Ureter (tissue), 1 donor: Measurements from ENCODE around the gene TMEM129. TPM values are rescaled to one million over a fixed set of nuclear protein-coding genes. Genes with fewer than 3 reads are reported as not detected.
A peak's percentile ranks its signal among the peaks of the same experiment; 100 is the strongest.
"Not testable (repeated sequence)": the region's sequence is repeated elsewhere in the genome, so short reads cannot be mapped to it uniquely, and the experiment has no call there.

Experiments used
- DNase-seq: peaks from one replicate; pipeline ENCODE4 v3.0.0-alpha.2; 2020; ENCODE audit warnings: low spot score
- total RNA-seq: library from RNA; stranded (reverse); gene quantifications from one replicate; pipeline ENCODE4 v1.2.4, GENCODE V29; 2023
- donor health status: DM: yes; HTN: yes; CAD: no.

Gene TMEM129
- total RNA-seq, 1 donor from 2014 or later: 38.4 TPM

DNA sequence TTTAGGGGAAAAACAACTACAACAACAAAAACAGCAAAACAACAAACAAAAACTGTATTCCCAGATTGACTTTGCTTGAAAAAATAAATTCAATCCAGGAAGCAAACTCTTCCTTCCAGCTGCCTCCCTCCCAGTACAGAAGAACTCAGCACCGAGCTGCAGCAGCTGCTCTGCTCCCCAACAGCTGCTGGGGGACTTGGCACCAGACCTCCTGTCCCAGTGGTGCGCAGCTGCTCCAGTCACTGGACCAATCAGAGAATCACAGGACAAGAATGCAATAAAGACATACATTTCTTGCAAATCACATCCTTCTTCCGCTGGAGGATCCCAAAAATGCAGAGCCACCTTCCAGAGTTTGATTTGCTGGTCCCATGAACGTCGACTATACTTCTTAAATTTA, 25.2 kb downstream of the TMEM129 start:
- DNase-seq: no peak

DNA sequence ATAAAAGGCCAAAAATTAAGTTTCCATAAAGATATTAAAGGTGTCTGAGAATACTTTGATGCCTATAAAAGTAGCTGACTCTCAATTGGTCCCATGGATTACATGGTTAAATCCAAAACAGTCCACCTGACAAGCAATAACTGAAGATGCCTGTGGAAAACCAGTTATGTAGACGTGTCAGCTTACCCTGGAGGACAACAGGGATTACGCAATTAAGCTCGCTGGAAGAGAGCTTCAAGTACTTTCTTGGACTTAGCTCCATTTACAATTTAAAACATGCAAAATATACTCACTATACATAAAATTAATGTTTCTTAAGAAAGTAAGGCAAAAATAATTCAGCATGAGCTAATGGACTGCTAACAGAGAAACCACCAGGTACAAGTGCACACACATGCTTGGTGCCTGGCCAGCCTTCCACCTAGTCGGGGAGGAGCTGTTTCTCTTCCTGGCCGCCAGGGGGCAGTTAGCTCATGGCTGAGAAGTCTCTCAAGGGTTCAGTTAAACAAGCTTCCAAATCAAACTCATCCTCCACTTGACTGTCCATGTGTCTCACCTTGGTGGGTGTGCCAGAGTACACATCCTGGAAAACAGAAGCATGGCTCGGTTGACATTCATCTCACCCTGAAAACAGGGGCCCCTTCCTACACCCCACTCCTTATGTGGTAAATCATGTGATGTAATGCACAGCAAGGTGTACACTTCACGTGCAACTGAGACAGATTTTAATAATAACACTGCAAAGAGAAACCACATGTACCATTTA, 27.8 kb downstream of the TMEM129 start:
- peak; percentile 67 for DNase-seq

GRCh38 chr4:1691737-1692373, 29.3 kb downstream of the TMEM129 start:
- DNase-seq: no peak

GRCh38 chr4:1690698-1691097, 30.4 kb downstream of the TMEM129 start:
- DNase-seq: no peak

DNA sequence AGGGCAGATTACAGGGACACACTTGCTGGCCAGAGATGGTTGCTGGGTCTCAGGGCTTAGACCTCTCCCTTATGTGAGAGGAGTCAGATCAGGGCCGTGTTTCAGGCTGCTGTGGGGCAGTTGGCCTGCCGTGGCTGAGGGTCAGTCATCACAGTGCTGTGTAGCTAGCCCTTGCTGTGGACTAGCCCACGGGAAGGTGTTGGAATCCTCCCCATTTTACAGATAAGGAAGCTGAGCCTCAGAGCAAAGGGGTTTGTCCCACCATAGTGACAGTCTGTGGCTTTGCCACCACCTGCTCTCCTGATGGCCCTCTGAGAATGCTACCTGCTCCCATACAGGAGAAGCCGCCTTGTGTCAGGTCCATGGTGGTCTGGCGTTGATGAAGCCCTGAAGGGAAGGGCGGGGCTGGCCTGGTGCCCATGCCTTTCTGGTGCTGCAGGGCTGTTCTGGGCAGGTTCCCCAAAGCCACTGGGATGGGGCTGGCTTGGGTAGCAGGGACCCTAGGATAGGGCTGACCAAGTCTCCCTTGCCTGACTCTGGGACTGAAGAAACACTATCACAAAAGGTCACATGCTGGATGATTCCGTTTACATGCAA, 34.6 kb downstream of the TMEM129 start:
- no peak for DNase-seq

DNA sequence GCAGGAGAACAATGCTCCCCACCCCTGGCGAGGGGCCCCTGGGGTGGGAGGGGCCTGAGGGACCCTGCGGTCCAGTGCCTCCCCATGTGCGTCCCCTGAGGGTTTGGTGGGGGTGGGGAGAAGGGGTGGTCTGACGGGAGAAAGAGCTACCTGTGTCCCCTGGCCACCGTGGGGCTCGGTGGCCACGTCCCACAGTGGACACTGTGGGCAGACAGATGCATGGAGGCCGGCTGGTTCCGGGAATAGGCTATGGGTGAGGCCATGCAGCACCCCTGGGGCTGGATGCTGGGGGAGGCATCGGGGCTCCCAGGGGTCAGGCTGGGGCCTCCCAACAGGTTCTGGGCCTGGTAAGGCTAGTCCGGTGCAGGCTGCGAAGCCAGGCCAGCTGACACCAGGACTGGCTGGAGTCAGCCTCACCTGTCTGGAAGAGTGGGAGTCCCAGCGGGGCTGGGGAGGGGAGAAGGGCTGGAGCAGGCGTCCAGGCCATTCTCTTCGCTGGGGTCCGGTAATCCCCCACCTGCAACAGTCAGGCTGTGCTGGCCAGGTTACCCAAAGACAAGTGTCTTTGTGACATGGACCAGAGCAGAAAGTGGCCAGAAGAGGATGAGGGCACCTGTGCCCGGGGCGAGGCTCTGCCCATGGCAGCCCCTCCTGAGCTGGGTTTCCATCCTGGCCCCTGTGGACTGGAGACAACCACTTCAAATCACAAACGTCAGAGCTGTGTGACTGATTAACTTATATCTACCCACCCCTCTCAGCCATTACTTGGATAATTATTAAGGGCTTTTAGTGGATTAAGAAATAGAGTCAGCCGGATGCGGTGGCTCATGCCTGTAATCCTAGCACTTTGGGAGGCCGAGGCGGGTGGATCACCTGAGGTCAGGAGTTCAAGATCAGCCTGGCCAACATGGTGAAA, 35.6 kb downstream of the TMEM129 start:
- DNase-seq: no peak

- DNase-seq: peak; percentile 91
Measured at GRCh38 chr4:1684506-1685234, 36.5 kb downstream of the TMEM129 start.

DNA sequence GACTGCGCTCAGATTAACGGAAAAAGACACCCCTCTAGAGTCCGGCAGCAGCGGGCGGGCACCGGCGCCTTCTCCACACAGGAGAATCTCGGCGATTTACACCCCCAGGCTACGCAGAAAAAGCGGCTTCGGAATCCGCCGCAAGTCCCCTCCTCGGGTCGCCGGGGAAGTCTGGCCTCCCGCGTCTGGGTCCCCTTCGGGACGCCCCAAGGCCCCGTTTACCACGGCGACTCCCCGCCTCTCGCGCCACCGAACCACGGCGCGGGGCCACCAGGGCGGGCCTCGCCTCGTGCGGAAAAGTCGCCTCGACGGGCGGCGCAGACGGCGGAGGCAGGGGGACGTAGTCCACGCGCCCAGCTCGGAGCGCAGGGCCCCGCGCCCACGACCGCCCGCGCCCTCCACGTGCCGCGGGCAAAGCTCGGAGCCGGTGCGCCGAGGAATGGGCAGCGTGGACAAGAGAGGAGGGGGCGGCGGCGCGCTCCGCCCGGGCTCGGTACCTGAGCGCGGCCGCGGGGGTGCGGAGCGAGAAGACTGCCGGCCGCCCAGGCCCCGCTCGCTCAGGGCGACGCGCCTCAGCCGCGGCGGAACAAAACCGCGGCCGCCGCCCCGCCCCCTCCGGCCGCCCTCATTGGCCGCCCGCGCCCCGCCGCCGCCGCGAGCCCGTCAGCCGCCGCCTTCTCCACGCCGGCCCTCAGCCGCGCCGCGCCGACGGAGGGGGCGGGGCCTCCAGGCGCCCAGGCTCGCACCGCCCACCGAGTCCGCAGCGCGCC, 37.2 kb downstream of the TMEM129 start, which contains the start of gene FAM53A:
Gene FAM53A (minus strand): TSS at position 578 of the 770 bp plus-strand sequence. CDS start 15,572 bp downstream, outside the sequence.
- DNase-seq: no peak

GRCh38 chr4:1683261-1683735, 37.8 kb downstream of the TMEM129 start:
- no peak for DNase-seq

GRCh38 chr4:1682860-1683259, 38.3 kb downstream of the TMEM129 start:
- no peak for DNase-seq

- DNase-seq: no peak
Measured at GRCh38 chr4:1678244-1678643, 42.9 kb downstream of the TMEM129 start.

- DNase-seq: no peak
Measured at GRCh38 chr4:1676605-1677525, 44.3 kb downstream of the TMEM129 start.

DNA sequence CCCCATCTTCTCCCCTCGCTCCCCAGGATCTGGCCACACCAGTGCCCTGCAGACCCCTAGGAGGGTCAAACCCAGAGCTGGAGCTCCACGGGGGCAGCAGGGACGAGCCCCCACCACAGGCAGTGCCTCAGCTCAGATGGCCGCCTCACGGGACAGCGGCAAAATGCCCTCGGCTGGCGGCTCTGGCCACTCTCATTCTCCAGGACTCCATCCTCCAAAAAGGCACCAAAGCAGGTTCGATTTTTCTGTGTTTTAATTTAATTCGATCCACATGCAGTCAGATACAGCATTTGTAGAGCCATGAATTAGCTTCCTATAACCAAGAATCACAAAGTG, 45.4 kb downstream of the TMEM129 start:
- no peak for DNase-seq

GRCh38 chr4:1675136-1675801, 45.9 kb downstream of the TMEM129 start:
- DNase-seq: no peak

DNA sequence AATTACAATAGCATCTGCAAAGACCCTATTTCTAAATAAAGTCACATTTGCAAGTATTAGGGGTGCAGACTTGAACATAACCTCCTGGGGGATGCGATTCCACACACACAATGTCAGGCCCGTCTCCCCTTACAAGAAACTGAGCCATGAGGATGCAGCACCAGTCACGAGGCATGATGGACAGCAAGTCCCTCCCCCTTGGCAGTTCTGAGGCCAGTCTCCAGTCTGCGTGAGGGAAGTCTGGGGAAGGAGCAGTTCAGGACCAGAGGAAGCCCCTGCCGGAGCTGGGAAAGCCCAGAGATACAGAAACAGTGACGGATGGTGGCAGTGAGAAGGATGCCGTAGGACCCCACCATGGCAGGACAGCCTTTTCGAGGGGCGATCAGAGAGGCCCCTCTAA, 46.4 kb downstream of the TMEM129 start:
- no peak for DNase-seq

- no peak for DNase-seq
Measured at GRCh38 chr4:1673671-1674070, 47.5 kb downstream of the TMEM129 start.

DNA sequence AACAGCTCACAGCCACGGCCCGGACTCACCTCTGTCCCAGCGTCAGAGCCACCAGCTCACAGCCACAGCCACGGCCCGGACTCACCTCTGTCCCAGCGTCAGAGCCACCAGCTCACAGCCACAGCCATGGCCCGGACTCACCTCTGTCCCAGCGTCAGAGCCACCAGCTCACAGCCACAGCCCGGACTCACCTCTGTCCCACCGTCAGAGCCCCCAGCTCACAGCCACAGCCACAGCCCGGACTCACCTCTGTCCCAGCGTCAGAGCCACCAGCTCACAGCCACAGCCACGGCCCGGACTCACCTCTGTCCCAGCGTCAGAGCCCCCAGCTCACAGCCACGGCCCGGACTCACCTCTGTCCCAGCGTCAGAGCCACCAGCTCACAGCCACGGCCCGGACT, 50.1 kb downstream of the TMEM129 start:
- DNase-seq: not testable (repeated sequence)

GRCh38 chr4:1670279-1670678, 50.8 kb downstream of the TMEM129 start:
- DNase-seq: no peak

DNA sequence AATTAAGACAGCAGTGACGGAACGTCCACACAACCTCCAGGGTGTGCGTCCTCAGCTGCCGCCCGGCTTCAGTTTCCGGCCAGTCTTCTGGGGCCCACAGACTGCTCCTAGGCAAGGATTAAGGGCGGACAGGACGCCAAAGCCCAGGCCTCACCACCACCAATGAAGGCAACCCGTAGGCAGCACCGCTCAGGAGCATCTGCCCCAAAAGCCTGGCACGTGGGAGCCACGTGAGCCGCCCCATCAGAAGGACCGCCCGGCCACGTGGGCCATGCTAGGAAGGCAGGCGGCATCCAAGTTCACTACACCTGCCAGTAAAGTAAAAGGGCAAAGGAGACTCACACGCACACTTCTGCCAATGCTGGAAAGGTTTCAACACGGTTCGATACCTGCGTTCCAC, 51.3 kb downstream of the TMEM129 start:
- no peak for DNase-seq
